Mammary epithelial cell (primary cell): Measurements from ENCODE around the gene TBC1D1.

Experiments
- CTCF ChIP-seq, 2 donors: IDR thresholded peaks in 1 of 2; conservative IDR thresholded peaks in 1 of 2; 2 replicates each; pipeline ENCODE4 v1.5.1; 2011 to 2012; ENCODE audit warnings: inconsistent platforms in 2 of 2, low read length in 2 of 2, mild to moderate bottlenecking in 2 of 2, control low read depth in 1 of 2, low read depth in 1 of 2; ENCODE audit not compliant: insufficient read depth in 1 of 2; ENCODE audit errors: extremely low read depth in 1 of 2
- EZH2 ChIP-seq: IDR thresholded peaks from 2 replicates; pipeline ENCODE4 v1.6.1; 2012; ENCODE audit warnings: low read length, inconsistent platforms, borderline replicate concordance

- TF ChIP-seq EZH2 (no peak), CTCF (conservative IDR thresholded peaks at IDR 0.05 in 1 of 2, IDR thresholded peaks at IDR 0.05 in 1 of 2; ENCODE audit: extremely low read depth in 1 of 2, insufficient read depth in 1 of 2, low read depth in 1 of 2, low read length in 2 of 2) (no peak)
Observed at GRCh38 chr4:37995299-37995821, 104.5 kb downstream of the TBC1D1 start.
